PC-3 (cell line): Measurements from ENCODE around the gene ETNK1. TPM values are rescaled to one million over a fixed set of nuclear protein-coding genes. Genes with fewer than 3 reads are reported as not detected.

ENCODE experiments used
- ATAC-seq: fragments of 200-7000 bp; cut with Tn5 transposase; 2 replicates; pipeline ENCODE4 v1.9.1; 2020; ENCODE audit warnings: mild to moderate bottlenecking, moderate library complexity
- BruUV-seq: library from RNA; stranded (reverse); fragments of 400-500 nt; replicated peaks from 2 replicates; lab custom pipeline; 2021; lab: Mats Ljungman, UMichigan
- CTCF ChIA-PET: fragments of 300-600 bp; sonication (Branson Sonifier 250); formaldehyde crosslinking; loops from one replicate; lab custom pipeline; 2022; ENCODE audit warnings: antibody characterized with exemption; lab: Charles Lee
- POLR2A ChIA-PET: fragments of 300-600 bp; sonication (Branson Sonifier 250); formaldehyde crosslinking; loops from one replicate; lab custom pipeline; 2022; ENCODE audit warnings: antibody characterized with exemption; ENCODE audit not compliant: unreplicated experiment; lab: Charles Lee
- DNase-seq: peaks from one replicate; pipeline ENCODE4 v3.0.0-alpha.2; 2015
- H2AFZ ChIP-seq: fragments of 300-600 bp; sonication (generic); 2 replicates; pipeline ENCODE4 v1.6.0; 2016; ENCODE audit warnings: antibody characterized with exemption, low read length
- H3F3A ChIP-seq: fragments of 300-600 bp; sonication (generic); one replicate; pipeline ENCODE4 v1.6.0; 2017; ENCODE audit warnings: antibody characterized with exemption, low read length, control low read depth, mild to moderate bottlenecking; ENCODE audit not compliant: unreplicated experiment
- H3K27ac ChIP-seq: fragments of 300-600 bp; sonication (generic); 2 replicates; pipeline ENCODE4 v1.5.1; 2016; ENCODE audit warnings: mild to moderate bottlenecking, low read length
- H3K27me3 ChIP-seq: fragments of 300-600 bp; sonication (generic); 2 replicates; pipeline ENCODE4 v1.6.1; 2016; ENCODE audit warnings: low read length, mixed read lengths
- H3K36me3 ChIP-seq: fragments of 300-600 bp; sonication (generic); 2 replicates; pipeline ENCODE4 v1.6.1; 2016; ENCODE audit warnings: low read depth, mixed run types, low read length, mixed read lengths
- H3K4me1 ChIP-seq: fragments of 300-600 bp; sonication (generic); 2 replicates; pipeline ENCODE4 v1.5.1; 2016; ENCODE audit warnings: low read length; ENCODE audit not compliant: insufficient read depth
- H3K4me2 ChIP-seq: fragments of 300-600 bp; sonication (generic); 2 replicates; pipeline ENCODE4 v1.6.0; 2016; ENCODE audit warnings: low read length
- H3K4me3 ChIP-seq: fragments of 300-600 bp; sonication (generic); 2 replicates; pipeline ENCODE4 v1.5.1; 2016; ENCODE audit warnings: mild to moderate bottlenecking, low read length, mixed read lengths
- H3K79me2 ChIP-seq: fragments of 300-600 bp; sonication (generic); 2 replicates; pipeline ENCODE4 v1.6.1; 2017; ENCODE audit warnings: low read length, mixed read lengths
- H3K9ac ChIP-seq: fragments of 300-600 bp; sonication (generic); 2 replicates; pipeline ENCODE4 v1.6.0; 2016; ENCODE audit warnings: mild to moderate bottlenecking, low read length
- H3K9me2 ChIP-seq: fragments of 300-600 bp; sonication (generic); replicated peaks from 2 replicates; pipeline ENCODE4 v1.6.1; 2016; ENCODE audit warnings: mixed run types, low read length, mixed read lengths
- H3K9me3 ChIP-seq: fragments of 300-600 bp; sonication (generic); 2 replicates; pipeline ENCODE4 v1.6.1; 2016; ENCODE audit warnings: low read length, mixed read lengths
- H4K20me1 ChIP-seq: fragments of 300-600 bp; sonication (generic); 2 replicates; pipeline ENCODE4 v1.6.1; 2016; ENCODE audit warnings: low read length, mixed read lengths
- EZH2 ChIP-seq: fragments of 300-600 bp; sonication (generic); IDR thresholded peaks from one replicate; pipeline ENCODE4 v1.6.1; 2017; ENCODE audit warnings: antibody characterized with exemption, mild to moderate bottlenecking, low read length; ENCODE audit not compliant: unreplicated experiment
- EZH2phosphoT487 ChIP-seq: fragments of 300-600 bp; sonication (generic); IDR thresholded peaks from 2 replicates; pipeline ENCODE4 v1.6.1; 2018; ENCODE audit warnings: mild to moderate bottlenecking, antibody characterized with exemption, low read length, borderline replicate concordance
- intact Hi-C: fragments of 100-400 bp; cut with micrococcal nuclease; formaldehyde crosslinking; loops from 2 replicates; pipeline ENCODE4 v1.9.0; 2023
- total RNA-seq: library from RNA; depleted of rRNA; stranded (reverse); fragments of >200 nt; gene quantifications from 2 replicates; pipeline ENCODE4 v1.2.3, GENCODE V29; 2014; rRNA removed
- TF ChIP-seq, protein P1 (sequence below): fragments of 300-600 bp; sonication (generic); conservative IDR thresholded peaks from 2 replicates; pipeline ENCODE4 v1.5.1; 2017; ENCODE audit warnings: antibody characterized with exemption, low read depth, mild to moderate bottlenecking, low read length

The ETNK1 gene
- total RNA-seq, 1 experiment from 2014 or later = 17.8 TPM

DNA sequence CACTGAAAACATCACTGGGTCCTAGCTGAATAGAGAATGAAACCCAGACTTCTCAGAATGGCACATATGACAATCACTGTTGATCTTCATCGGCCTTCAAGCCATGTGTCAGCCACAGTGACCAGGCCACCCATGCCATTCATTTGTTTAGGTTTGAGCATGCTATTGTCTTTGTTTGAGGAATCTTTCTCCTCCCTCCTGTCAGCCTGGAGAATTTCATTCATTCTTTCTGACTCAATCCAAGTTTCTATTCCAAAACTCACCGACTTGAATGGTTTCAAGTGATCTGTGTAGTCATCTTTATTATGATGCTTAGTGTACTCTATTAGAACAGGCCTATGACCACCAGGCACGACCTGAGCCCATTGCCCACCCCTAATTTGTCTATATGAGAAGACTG, 106.3 kb downstream of the ETNK1 start:
- H3K4me2 ChIP-seq = no peak overlapping the region
- no peak overlapping the region for H2AFZ ChIP-seq
- H3K79me2 ChIP-seq = no peaks in the 10 kb centered on the region
- H3K36me3 ChIP-seq = no peaks in the 10 kb centered on the region
- no peaks in the 10 kb centered on the region for H3F3A ChIP-seq
- TF ChIP-seq EZH2phosphoT487 (no peak), EZH2 (no peak)
- TF ChIP-seq, protein P1, sequence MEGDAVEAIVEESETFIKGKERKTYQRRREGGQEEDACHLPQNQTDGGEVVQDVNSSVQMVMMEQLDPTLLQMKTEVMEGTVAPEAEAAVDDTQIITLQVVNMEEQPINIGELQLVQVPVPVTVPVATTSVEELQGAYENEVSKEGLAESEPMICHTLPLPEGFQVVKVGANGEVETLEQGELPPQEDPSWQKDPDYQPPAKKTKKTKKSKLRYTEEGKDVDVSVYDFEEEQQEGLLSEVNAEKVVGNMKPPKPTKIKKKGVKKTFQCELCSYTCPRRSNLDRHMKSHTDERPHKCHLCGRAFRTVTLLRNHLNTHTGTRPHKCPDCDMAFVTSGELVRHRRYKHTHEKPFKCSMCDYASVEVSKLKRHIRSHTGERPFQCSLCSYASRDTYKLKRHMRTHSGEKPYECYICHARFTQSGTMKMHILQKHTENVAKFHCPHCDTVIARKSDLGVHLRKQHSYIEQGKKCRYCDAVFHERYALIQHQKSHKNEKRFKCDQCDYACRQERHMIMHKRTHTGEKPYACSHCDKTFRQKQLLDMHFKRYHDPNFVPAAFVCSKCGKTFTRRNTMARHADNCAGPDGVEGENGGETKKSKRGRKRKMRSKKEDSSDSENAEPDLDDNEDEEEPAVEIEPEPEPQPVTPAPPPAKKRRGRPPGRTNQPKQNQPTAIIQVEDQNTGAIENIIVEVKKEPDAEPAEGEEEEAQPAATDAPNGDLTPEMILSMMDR = no peak
- H4K20me1 ChIP-seq = no peaks in the 10 kb centered on the region
- no peak overlapping the region for H3K27ac ChIP-seq
- no peak overlapping the region for H3K4me3 ChIP-seq
- DNase-seq = no peak
- ChIA-PET CTCF (no interaction called here), POLR2A (no interaction called here)
- intact Hi-C loops = no loop called here
- H3K9ac ChIP-seq = no peak overlapping the region
- no peaks in the 10 kb centered on the region for H3K9me2 ChIP-seq
- H3K27me3 ChIP-seq = peaks cover 32% of the 10 kb centered on the region
- no TSS peak for BruUV-seq
- ATAC-seq = no peak
- H3K9me3 ChIP-seq = no peaks in the 10 kb centered on the region
- no peaks in the 10 kb centered on the region for H3K4me1 ChIP-seq

GRCh38 chr12:22733756-22734155, 108.8 kb downstream of the ETNK1 start:
- Histone ChIP-seq H3K27ac (no peak overlapping the region), H3K4me2 (no peak overlapping the region), H3F3A (no peaks in the 10 kb centered on the region), H3K79me2 (no peaks in the 10 kb centered on the region), H3K4me3 (no peak overlapping the region), H2AFZ (no peak overlapping the region), H3K36me3 (no peaks in the 10 kb centered on the region), H3K9me3 (no peaks in the 10 kb centered on the region), H4K20me1 (no peaks in the 10 kb centered on the region), H3K27me3 (peaks cover 27% of the 10 kb centered on the region), H3K4me1 (no peaks in the 10 kb centered on the region), H3K9me2 (no peaks in the 10 kb centered on the region), H3K9ac (no peak overlapping the region)
- CTCF ChIA-PET = no interaction called here
- intact Hi-C loops = no loop called here
- POLR2A ChIA-PET = no interaction called here
- no peak for ATAC-seq
- no peak for TF ChIP-seq EZH2phosphoT487
- TF ChIP-seq EZH2 = no peak
- TF ChIP-seq, protein P1 = no peak
- BruUV-seq = no TSS peak
- no peak for DNase-seq

DNA sequence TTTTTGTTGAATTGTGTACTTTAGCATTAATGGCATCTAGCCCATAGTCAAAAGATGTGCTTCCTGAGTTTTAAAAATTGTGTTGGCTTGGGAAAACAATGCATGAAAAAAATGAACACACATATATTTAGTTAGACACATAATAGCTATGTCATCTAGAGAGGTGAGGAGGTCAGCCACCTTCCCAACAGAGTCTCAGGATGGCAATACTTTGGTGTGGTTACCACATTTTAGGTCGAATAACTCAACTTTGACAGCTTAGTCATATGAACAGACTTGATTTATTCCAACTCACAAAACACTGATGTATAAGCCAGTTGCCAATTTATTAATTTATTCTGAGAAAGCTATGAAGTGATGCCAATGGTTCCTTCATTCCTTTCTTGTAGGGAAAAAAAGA, 114.0 kb downstream of the ETNK1 start:
- no peaks in the 10 kb centered on the region for H3F3A ChIP-seq
- H3K9ac ChIP-seq = no peak overlapping the region
- H3K4me2 ChIP-seq = no peak overlapping the region
- no peaks in the 10 kb centered on the region for H3K9me2 ChIP-seq
- no peaks in the 10 kb centered on the region for H3K4me1 ChIP-seq
- 0 out of 2 replicates have a peak, but pooled peaks cover 10% of the 10 kb centered on the region for H3K27me3 ChIP-seq
- no peaks in the 10 kb centered on the region for H4K20me1 ChIP-seq
- no peak for ATAC-seq
- no TSS peak for BruUV-seq
- intact Hi-C loops = no loop called here
- ChIA-PET CTCF (no interaction called here), POLR2A (no interaction called here)
- H3K79me2 ChIP-seq = no peaks in the 10 kb centered on the region
- no peak overlapping the region for H2AFZ ChIP-seq
- no peak overlapping the region for H3K4me3 ChIP-seq
- no peaks in the 10 kb centered on the region for H3K36me3 ChIP-seq
- DNase-seq = no peak
- TF ChIP-seq EZH2 = no peak
- TF ChIP-seq, protein P1 = no peak
- H3K9me3 ChIP-seq = no peaks in the 10 kb centered on the region
- no peak overlapping the region for H3K27ac ChIP-seq

Other genes starting within 250 kb of the ETNK1 start
- gene C2CD5, start 80.6 kb upstream of the ETNK1 start, total RNA-seq = 12.7 and 14.4 TPM in 2 replicates